ENCODE results near the gene DENND4C.

The DENND4C gene

GRCh38 chr9:19286634-19287188, 56.2 kb downstream of the DENND4C start:
- Histone ChIP-seq H3K27ac (ENCODE audit: extremely low read depth, low read depth, low read length) (no peak overlapping the region), H3K36me3 (ENCODE audit: control insufficient read depth in 2 of 2, insufficient read depth in 1 of 2, low read length in 2 of 2) (peaks cover 10% of the 10 kb centered on the region in 2 experiments), H3K4me3 (ENCODE audit: low read depth, low read length) (no peak overlapping the region), H3K9me3 (ENCODE audit: control insufficient read depth, insufficient read depth, low read depth, low read length) (no peaks in the 10 kb centered on the region), H3K4me1 (ENCODE audit: control insufficient read depth, insufficient read depth, low read length) (peaks cover 17% of the 10 kb centered on the region)
- ChIA-PET POLR2A (no interaction called here), CTCF (no interaction called here)
- no peak for TF ChIP-seq GLIS2 (tag by site-specific recombination; IDR thresholded peaks at IDR 0.05)
- peak; percentile 47 for TF ChIP-seq PRDM6 (tag by site-specific recombination; IDR thresholded peaks at IDR 0.05)
- TF ChIP-seq WT1 (tag by site-specific recombination; IDR thresholded peaks at IDR 0.05): no peak

GRCh38 chr9:19288081-19288480, 57.6 kb downstream of the DENND4C start:
- H3K4me1 ChIP-seq (ENCODE audit: control insufficient read depth, insufficient read depth, low read length): peaks cover 17% of the 10 kb centered on the region
- H3K36me3 ChIP-seq (ENCODE audit: control insufficient read depth in 2 of 2, insufficient read depth in 1 of 2, low read length in 2 of 2): peaks cover 11 to 12% of the 10 kb centered on the region in 2 experiments
- H3K4me3 ChIP-seq (ENCODE audit: low read depth, low read length): no peak overlapping the region
- POLR2A ChIA-PET: no interaction called here
- H3K9me3 ChIP-seq (ENCODE audit: control insufficient read depth, insufficient read depth, low read depth, low read length): no peaks in the 10 kb centered on the region
- CTCF ChIA-PET: no interaction called here
- H3K27ac ChIP-seq (ENCODE audit: extremely low read depth, low read depth, low read length): no peak overlapping the region
- TF ChIP-seq ZNF660 (tag by site-specific recombination; IDR thresholded peaks at IDR 0.05) (no peak), ZNF223 (tag by site-specific recombination; IDR thresholded peaks at IDR 0.05) (no peak), ZNF19 (tag by site-specific recombination; IDR thresholded peaks at IDR 0.05; ENCODE audit: low read depth) (no peak), ZNF184 (tag by site-specific recombination; IDR thresholded peaks at IDR 0.05) (no peak), ZNF510 (tag by site-specific recombination; IDR thresholded peaks at IDR 0.05; ENCODE audit: insufficient replicate concordance) (no peak), ZNF18 (tag by site-specific recombination; IDR thresholded peaks at IDR 0.05) (no peak), ZNF843 (tag by site-specific recombination; IDR thresholded peaks at IDR 0.05) (no peak), ZNF16 (tag by site-specific recombination; IDR thresholded peaks at IDR 0.05; ENCODE audit: low read depth) (no peak), ZNF354C (tag by site-specific recombination; IDR thresholded peaks at IDR 0.05; ENCODE audit: borderline replicate concordance, low read depth) (no peak), ZNF473 (tag by site-specific recombination; IDR thresholded peaks at IDR 0.05) (no peak), BCL6B (tag by site-specific recombination; IDR thresholded peaks at IDR 0.05) (no peak), ZFHX2 (tag by site-specific recombination; conservative IDR thresholded peaks at IDR 0.05) (no peak), ZNF48 (tag by site-specific recombination; IDR thresholded peaks at IDR 0.05) (no peak), ZNF23 (tag by site-specific recombination; IDR thresholded peaks at IDR 0.05; ENCODE audit: borderline replicate concordance) (no peak), GLIS2 (tag by site-specific recombination; IDR thresholded peaks at IDR 0.05) (no peak), SP3 (tag by site-specific recombination; IDR thresholded peaks at IDR 0.05) (no peak), ZNF292 (tag by site-specific recombination; IDR thresholded peaks at IDR 0.05; ENCODE audit: borderline replicate concordance, low read depth) (no peak), CTCF (tag by site-specific recombination; IDR thresholded peaks at IDR 0.05) (no peak), ZNF792 (tag by site-specific recombination; IDR thresholded peaks at IDR 0.05) (no peak)
